GM21576 (cell line): ENCODE results near the gene C16orf74.

Experiments used
- ATAC-seq: cut with Tn5 transposase; IDR thresholded peaks from one replicate; pipeline ENCODE4 v1.9.1; 2021; ENCODE audit warnings: mild to moderate bottlenecking, moderate library complexity; ENCODE audit not compliant: unreplicated experiment

Gene C16orf74

GRCh38 chr16:85751698-85752501 is 1.0 kb upstream of the C16orf74 start:
- ATAC-seq: no peak

- peak; percentile 30 for ATAC-seq
Observed at GRCh38 chr16:85750146-85750826, 610 bp downstream of the C16orf74 start.

- no peak for ATAC-seq
Observed at GRCh38 chr16:85749771-85750145, 1.1 kb downstream of the C16orf74 start.

GRCh38 chr16:85746460-85747215 is 4.3 kb downstream of the C16orf74 start:
- ATAC-seq: no peak

GRCh38 chr16:85738923-85739715 is 11.8 kb downstream of the C16orf74 start:
- no peak for ATAC-seq

- ATAC-seq: no peak
Observed at GRCh38 chr16:85736921-85737320, 14.0 kb downstream of the C16orf74 start.

GRCh38 chr16:85735946-85736345 is 14.9 kb downstream of the C16orf74 start:
- no peak for ATAC-seq

- ATAC-seq: peak; percentile 86
Observed at GRCh38 chr16:85735225-85735635, 15.7 kb downstream of the C16orf74 start.

- no peak for ATAC-seq
Observed at GRCh38 chr16:85734311-85735017, 16.4 kb downstream of the C16orf74 start.

- ATAC-seq: no peak
Observed at GRCh38 chr16:85733839-85734170, 17.1 kb downstream of the C16orf74 start.

- no peak for ATAC-seq
Observed at GRCh38 chr16:85733155-85733838, 17.6 kb downstream of the C16orf74 start.

- no peak for ATAC-seq
Observed at GRCh38 chr16:85731179-85731578, 19.7 kb downstream of the C16orf74 start.

- ATAC-seq: no peak
Observed at GRCh38 chr16:85730186-85730465, 20.8 kb downstream of the C16orf74 start.

GRCh38 chr16:85729452-85730185 is 21.3 kb downstream of the C16orf74 start:
- ATAC-seq: no peak

- no peak for ATAC-seq
Observed at GRCh38 chr16:85728879-85729278, 22.0 kb downstream of the C16orf74 start.

- ATAC-seq: no peak
Observed at GRCh38 chr16:85724936-85725335, 26.0 kb downstream of the C16orf74 start.

GRCh38 chr16:85724126-85724879 is 26.6 kb downstream of the C16orf74 start:
- ATAC-seq: no peak

GRCh38 chr16:85722128-85722893 is 28.6 kb downstream of the C16orf74 start:
- ATAC-seq: no peak
